Erythroblast (primary cell): ENCODE data around the gene NCAM2.

Source experiments
- GATA1 ChIP-seq: IDR thresholded peaks from 2 replicates; pipeline ENCODE4 v1.6.1; 2011; ENCODE audit warnings: low read depth, mild to moderate bottlenecking, control low read depth, low read length, moderate library complexity
- POLR2A ChIP-seq: IDR thresholded peaks from 2 replicates; pipeline ENCODE4 v1.6.1; 2011; ENCODE audit warnings: mild to moderate bottlenecking, low read length

DNA sequence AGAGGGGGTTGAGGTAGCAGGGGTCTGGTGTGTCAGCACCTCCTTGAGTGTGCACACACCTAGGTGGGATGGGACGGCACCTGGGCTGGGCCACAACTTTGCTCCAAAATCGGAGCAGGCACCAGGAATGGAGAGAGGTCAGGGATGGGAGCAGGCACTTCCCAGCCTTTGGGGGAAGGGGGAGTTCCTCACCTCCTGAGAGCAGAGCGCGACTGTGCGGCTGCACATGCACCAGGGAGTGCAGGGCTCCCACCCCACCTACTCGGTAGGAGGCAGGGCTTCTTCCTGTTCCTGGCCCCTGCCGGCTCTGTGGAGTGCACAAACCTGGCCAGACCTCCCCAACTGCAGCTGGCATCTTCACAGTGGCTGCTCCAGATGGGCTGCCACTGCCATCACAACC, 399.3 kb downstream of the NCAM2 start:
- no peak for TF ChIP-seq POLR2A
- no peak for TF ChIP-seq GATA1
